NK-92 (cell line): ENCODE measurements around the gene GSE1.

Experiments
- DNase-seq: peaks from one replicate; lab custom pipeline; 2025; ENCODE audit not compliant: unreplicated experiment; lab: John Stamatoyannopoulos, UW

The GSE1 gene

DNA sequence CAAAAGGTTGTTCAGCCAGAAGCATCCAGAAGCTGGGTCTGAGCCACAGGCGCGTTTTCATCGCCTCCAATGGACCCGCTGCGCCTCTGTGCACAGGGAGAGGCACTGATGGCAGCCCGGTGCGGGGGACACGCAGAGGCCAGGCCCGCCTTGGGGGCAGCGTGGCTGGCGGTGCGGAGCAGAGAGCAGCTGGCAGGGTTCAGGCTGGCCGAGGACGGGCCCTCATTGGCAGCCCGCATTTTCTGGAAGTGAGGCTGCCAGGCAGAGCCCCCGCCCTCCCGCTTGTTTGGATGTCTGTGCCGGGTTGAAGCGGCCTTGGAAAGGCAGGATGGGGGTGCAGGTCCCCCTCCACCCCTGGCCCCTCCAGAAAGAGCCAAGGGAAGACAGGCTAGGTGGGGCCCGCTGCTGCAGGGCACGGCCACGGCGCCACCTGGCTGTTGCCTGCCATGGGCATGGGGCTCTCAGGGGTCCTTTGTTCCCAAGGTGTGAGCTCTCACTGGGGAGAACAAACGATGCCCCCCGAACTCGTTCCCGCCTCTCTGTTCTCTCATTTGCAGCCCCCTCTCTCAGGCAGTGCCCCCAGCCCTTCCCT is 18.8 kb downstream of the GSE1 start:
- DNase-seq: no peak

DNA sequence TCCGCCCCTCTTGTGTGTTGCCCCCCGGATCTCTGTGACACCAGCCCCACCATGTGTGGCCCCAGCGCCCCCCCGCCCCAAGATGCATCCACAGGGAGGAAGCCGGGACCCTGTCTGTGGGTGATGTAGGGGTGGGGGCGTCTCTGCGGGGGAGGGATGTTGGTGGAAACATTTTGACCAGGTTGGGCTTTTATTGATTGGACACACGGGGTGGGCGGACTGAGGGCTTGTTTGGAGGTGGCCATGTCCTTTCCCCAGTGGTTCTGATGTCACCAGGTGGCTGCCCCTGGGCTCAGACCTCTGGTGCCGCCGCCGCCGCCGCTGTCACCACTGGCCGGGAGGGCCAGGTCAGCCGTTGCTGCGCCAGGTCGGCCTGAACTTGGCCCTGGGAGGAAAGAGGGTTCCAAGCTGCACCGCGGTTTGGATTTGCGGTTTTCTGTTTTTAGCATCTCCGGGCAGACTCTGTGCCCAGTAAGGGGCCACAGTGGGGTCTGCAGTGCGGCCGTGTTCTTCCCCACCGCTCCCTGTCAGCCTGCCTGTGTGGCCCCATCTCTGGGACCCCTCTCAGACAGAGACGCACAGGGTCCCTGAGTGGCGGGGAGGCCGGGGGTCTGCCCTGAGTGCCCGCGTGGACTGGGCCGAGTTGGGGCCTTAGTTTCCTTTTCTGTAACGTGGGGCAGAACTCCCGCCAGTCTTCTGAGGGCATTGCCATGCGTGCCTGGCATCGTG is 19.8 kb downstream of the GSE1 start:
- DNase-seq: no peak

DNA sequence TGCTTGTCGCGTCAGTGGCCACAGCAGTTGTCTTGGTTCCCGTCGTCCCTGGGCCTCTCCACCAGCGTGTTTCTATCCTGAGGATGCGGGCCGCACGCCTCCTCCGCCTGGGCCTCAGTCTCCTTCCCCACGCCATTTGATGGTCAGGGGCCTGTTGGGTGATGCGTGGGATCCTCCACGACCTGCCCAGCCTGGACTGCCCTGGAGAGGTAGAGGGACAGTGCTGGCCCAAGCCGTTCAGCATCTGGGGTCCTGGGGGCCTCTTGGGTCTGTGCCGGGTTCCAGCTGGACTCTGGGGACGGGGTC is 20.3 kb downstream of the GSE1 start:
- DNase-seq: no peak

DNA sequence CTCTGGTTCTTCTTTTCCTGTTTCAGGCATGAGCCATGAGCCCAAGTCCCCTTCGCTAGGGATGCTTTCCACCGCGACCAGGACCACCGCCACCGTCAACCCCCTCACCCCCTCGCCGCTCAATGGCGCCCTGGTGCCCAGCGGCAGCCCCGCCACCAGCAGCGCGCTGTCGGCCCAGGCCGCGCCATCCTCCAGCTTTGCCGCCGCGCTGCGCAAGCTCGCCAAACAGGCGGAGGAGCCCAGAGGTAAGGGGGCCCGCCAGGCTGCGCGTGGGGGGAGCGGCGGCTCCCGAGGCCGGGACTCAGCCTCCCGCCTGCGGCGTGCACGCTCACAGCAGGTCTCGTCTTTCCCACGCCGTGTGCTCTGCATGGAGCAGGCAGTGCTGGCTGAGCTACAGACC is 20.8 kb downstream of the GSE1 start:
- DNase-seq: no peak

DNA sequence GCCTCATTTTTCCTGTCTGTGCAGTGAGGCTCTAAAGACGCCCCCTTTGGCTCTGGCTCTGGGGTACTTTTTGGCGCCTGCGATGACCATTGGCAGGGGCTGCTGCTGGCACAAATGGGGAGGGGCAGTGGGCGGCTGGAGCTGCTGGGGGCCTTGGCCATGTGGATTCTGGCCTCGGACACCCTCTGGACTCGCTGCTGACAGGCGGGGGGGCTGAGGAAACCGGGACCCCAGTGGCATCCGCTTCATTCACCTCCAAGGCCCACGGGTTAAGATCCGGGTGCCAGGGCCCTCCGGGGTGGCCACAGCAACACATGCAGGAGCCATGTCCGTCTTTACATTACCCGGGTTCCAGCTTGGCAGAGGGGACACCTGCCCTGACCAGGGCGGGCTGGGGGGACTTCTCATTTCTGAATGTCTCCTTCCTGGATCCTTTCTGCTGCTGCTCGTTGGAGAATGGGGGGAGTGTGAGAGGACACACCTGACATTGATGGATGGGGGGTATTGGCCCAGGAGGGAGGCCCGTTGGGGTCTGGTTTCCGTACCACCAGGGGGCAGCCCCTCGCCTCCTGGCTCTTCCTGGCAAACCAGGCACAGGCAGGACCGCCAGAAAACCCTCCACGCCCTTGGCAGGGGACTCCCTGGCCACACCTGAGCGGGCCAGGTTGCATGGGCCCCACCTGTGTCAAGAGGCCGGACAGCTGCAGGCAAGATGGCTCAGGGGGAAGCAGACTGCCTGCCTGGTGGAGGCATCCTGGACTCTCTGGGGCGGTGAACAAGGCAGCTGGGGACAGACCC is 21.8 kb downstream of the GSE1 start:
- DNase-seq: no peak

DNA sequence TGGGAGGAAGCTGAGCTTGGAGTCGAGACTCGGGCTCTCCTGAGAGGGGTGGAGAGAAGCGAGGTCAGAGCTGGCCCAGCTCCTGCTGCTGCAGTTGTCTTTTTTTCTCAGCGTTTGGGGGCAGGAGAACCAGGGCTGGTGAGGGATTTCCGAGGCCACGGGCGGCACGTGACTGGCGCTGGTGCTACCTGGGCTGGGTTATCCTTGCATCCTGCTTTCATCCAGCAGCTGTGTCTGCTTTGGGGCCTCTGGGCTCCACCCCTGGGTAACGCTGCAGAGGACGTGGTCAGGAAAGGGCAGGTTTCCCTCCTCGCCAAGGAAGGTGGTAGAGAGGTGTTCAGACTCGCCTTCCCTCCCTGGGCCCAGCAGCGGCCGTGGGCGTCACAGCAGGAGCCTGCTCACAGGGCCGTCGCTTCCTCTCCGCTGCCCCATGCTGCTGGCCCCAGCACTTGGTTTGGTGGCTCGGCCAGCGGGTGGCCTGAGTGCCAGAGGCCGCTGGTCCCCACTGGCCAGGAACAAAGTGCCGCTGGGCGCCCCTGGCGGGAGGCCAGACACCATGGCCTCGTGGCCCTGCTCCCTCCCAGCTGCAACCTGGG is 22.5 kb downstream of the GSE1 start:
- no peak for DNase-seq

DNA sequence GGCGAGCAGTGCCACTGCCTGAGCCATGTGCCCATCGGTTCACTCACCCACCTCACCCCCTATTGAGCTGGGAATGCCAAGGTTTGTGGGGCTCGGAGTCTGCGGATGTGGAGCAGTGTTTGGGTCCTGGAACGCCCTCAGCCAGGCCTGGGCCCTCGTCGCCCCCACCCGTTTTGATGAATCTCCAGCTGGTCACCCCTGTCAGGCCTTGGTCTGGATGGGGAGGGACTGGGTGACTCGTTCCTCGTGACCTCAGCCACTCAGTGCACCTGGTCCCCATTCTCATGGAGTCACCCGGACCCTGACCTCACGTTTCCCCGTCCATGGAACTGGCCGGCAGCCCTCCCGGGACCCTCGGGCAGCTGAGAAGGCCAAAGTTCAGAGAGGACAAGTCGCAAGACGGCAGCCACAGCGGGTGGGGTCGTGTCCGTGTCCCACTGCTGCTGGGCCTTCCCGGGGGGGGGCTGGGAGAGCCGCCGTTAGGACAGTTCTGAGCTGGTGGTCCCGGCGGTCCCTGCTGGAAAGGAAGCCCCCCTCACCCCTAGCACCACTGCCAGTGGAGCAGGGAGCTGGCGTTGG is 23.2 kb downstream of the GSE1 start:
- no peak for DNase-seq

DNA sequence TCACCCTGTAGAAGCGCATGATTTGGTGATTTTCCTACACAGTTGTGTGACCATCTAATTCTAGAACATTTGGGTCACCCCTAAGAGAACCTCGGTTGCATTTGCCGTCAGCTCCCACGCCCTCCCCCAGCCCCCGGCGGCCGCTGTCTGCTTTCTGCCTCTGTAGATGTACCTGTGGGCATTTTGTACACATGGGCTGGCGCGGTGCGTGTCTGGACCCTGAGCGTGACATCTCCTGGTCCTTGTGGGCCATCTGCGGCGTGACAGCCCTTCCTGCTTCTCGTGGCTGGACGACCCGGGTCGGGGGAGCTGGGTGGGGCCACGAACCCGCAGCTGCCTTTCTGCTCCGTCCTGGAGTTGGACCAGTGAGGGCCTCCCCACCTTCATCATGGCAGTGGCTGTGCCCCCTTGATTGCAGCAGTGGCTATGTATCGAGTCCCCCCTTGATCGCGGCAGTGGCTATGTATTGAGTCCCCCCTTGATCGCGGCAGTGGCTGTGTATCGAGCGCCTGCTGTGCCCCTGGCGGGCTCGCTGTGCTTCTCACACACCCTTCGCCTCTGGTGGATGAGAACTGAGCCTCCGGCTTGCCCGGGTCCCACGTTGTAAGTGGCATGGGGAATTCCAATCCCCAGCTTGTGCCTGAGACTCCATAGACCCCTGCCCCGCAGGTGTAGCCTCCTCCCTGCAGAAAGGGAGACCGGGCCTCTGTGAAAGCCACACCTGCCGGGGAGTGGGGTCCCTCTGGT is 24.1 kb downstream of the GSE1 start:
- DNase-seq: no peak

DNA sequence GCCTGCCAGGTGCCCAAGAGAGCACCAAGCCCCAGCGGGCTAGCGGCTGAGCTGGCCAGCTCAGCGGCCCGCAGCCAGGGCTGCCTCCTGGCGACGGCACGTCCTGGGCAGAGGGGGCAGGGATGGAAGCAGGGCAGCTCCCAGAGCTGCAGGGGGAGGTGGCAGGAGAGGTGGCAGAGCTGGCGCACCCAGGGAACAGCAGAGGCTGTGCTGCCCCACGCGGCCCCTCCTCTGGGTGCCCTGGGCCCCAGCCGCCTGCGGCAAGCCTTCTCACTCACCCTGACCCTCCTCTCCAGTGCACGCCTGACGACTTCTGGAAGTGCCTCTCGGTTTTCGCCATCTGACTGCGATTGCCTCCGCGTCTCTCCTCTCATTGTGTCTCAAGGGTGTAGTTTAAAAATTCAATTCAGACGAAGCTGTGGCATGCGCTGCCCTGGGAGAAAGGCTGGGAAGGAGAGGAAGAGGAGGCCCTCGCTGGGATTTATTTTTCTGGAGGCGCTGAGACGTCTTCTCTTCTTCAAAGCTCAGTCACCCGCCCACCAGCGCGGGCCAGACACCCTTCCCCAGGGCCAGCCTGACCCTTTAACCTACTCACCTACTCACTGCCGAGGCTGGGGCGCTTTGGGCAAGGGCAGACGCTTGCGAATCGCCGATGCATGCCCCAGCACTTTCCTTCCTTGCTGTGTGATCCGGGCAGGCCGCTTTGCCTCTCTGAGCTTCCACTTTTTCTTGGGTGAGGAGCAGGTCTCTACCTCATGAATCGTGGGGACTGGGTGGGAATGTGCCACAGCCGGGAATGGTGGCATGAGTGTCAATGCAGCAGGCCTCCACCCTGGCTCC is 24.9 kb downstream of the GSE1 start:
- no peak for DNase-seq

DNA sequence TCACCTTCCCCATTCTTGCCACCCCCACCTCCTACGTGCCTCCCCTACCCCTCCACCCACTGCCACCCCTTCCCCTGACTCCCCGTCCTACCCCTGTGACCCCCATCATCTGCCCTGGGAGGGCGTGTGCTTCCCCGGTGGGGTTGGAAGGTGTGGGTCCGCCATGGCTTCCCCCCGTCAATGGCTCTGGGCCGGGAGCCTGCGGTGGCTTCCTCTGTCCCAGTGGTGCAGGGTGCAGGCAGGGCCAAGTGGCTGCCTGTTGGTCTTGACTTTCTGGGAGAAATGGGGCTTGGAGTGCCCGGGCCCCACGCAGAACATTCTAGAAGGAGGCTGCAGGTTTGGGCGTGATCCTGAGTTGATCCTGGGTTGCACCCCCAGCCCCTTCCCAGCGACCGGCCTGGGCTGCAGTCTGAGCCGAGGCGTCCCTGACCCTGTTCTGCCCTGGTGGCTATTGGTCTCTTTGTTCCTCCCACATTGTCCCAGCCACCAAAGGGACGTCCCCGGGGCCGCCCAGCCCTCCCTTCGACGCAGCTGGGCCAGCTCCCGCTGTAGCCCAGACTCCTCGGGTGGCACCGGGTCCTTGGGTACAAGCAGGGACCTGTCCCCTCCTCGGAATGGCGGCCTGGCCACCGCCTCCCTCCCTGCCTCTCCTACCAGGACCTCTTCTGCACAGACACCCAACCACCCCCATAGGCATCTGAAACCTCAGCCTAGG is 25.7 kb downstream of the GSE1 start:
- DNase-seq: no peak

DNA sequence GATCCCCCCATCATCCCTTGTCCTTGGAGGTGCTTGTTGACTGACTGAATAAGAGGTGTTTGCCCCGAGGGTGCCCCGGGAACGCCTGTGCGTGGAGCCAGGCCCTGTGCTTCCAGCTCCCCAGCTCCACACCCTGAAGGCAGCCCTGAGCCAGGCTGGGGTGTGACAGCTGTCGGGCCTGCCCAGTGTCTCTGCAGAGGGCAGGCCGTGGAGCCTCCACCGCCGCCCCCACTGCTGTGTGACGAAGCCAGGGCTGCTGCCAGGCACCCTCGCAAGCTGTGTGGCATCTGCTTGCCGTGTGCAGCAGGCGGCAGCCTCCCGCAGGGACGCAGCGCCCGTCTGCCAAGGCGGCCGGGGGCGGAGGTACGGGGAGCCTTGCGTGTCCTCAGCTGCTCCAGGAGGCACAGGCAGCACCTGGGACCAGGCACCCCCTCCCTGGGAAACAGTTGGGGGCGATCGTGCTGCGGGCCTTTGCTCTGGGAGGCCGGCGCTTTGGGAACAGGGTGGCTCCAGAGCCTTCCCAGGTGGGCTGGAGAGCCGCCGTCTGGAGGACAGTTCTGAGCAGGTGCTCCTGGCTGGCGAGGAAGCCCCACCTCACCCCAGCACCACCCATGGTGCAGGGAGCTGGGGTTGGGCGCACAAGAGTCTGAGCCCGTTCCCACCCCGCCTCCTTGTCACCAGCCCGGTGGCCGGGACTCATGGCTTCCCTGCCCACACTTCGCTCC is 26.6 kb downstream of the GSE1 start:
- DNase-seq: no peak

DNA sequence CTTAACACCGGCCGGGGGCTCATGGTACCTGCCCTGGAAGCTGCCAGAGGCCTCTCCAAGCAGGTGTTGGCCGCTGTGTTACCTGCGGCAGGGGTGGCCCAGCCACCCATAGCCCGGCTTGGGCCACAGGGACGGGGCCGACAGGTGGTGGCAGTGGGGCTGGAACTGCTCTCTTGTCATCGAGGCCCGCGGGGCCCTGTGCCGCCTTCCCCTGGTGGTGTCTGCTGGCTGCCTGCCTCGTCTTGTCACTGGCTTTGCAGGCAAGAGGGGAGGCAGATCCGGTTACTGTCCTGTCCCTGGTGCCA is 27.1 kb downstream of the GSE1 start:
- DNase-seq: no peak

DNA sequence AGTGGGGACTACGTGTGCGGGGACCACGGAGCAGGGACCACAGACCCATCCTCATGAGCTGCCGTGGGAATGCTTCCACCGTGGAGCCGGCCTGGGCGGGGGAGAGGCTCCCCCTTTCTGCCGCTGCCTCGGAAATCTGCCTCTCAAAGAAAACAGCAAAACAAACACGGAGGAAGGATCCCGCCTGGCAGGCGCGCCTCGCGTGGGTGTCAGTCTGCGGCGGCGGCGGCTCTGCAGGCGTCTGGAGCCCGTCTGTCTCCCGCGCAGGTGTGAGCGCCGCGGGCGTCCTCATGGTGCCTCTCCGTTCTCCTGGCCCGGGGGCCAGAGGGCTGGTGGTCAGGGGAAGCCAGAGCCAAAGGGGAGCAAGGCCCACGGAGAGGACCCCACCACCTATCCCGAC is 27.5 kb downstream of the GSE1 start:
- no peak for DNase-seq

DNA sequence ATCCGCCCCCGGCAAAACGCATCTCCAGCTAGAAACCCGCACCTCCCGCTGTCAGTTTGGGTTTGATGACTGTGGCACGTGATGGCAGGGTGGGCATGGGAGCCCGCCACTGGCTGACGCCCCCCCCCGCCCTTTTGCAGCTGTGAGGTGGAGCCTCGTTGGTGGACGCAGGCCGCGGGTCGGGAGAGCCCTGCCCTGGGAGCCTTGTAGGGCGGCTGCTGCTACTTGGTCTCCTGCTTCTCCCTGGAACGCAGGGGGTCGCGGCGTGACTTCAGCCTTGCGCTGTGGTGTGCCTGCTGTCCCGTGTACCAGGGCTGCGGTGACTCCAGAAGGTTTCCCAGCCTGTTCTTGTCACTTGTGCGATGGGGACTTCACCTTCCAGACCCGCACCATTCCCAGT is 28.2 kb downstream of the GSE1 start:
- DNase-seq: no peak

DNA sequence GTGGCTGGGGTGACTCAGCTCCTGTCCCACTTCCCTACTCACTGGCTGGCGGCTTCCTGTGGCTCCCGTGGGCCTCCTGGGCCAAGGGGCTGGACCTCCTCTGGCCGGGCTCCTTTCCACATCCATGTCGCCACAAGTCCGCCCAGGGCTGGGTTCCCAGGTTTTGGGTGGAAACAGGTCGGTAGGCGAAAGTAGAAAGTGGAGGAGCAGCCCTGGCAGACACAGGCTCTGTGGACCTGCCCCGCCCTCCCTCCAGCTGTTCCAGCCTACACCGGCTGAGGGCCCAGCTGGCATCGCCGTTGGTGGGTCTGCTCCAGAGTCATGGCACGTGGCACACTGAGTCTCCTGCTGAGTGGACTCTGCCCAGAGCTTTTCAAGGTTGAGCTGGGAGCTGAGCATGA is 28.7 kb downstream of the GSE1 start:
- no peak for DNase-seq

DNA sequence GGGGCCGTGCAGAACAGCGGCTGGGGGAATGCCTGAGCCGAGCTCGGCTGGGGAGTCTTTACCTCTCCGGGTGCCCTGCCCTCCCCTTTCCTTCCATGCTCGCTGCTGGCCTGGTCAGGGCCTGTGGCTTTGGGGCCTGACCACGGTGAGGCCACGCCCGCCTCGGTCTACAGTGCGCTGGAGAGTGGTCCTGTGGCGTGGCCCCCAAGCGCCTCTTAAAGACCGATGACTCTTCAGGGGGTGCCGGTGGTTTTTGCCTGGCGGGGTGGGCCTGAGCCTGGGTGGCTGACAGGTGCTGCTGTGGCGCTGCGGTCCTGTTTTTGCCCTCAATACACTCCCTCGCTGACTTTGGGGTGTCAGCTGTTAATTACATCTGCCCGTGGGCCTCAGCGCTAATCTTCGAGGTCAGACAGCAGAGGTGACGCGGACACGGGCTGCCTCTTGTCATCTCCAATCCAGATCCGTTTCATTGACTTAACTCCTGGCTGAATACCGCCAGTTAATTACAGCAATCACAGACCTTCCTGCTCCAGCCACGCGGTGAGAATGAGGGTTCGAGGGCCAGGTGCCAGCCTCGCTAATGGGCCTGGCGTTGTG is 29.7 kb downstream of the GSE1 start:
- DNase-seq: no peak

DNA sequence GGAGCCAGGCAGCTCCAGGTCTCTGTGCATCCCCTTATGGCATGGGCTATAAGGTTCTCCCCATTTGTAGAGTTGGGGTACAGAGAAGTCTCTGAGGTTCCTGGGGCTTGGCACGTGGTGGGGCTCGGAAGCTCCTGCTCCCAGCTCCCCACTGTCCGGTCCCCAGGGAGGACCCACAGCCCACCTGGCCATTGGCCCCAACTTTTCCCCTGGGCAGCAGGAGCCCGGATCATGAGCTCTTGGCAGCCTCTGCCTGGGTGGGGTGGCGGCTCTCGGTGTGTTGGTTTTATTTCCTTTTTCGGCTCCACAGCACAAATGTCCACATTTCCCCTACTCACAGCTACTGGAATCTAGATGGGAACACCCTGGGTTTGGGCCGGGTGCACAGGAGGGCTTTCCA is 30.5 kb downstream of the GSE1 start:
- no peak for DNase-seq

DNA sequence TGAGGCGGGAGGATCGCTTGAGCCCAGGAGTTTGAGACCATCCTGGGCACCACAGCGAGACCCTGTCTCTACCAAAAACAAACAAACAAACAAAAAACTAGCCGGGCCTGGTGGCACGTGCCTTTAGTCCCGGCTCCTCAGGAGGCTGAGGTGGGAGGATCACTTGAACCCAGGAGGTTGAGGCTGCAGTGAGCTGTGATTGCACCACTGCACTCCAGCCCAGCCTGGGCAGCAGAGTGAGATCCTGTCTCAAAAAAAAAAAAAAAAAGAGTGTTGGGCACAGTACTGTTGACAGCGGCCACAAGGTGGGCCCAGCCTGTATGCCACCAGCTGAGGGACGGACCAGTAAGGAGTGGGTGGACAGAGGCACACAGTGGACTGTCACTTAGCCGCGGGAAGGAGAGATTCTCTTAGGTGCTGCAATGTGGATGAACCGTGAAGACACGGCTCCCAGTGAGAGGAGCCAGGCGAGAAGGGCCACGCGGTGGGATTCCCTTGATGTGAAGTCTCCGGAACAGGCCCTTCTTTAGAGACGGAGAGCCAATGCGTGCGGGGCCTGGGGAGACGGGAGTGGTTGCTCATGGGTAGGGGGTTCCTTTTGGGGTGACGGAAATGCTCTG is 31.1 kb downstream of the GSE1 start:
- DNase-seq: no peak
